Gastroesophageal sphincter (tissue), 3 donors: ENCODE measurements around the gene MACROD2.

Experiments used
- CTCF ChIP-seq, 4 experiments: fragments of 200-600 bp in 2 of 4; fragments of 450-650 bp in 2 of 4; sonication (generic) in 1 of 4; IDR thresholded peaks; one replicate each; pipeline ENCODE4 v1.5.1; 2017 to 2019; ENCODE audit warnings: antibody characterized with exemption in 4 of 4, mild to moderate bottlenecking in 2 of 4, moderate library complexity in 2 of 4
- POLR2A ChIP-seq, 2 donors: fragments of 450-650 bp; IDR thresholded peaks; one replicate each; pipeline ENCODE4 v1.6.1; 2017; ENCODE audit warnings: antibody characterized with exemption in 2 of 2, mild to moderate bottlenecking in 2 of 2, moderate library complexity in 1 of 2
- POLR2AphosphoS5 ChIP-seq: sonication (generic); formaldehyde crosslinking; IDR thresholded peaks from one replicate; pipeline ENCODE4 v1.6.1; 2017; ENCODE audit warnings: antibody characterized with exemption

- no peak for TF ChIP-seq POLR2AphosphoS5
- TF ChIP-seq CTCF (IDR thresholded peaks at IDR 0.05): no peak
- TF ChIP-seq POLR2A (IDR thresholded peaks at IDR 0.05): no peak
Measured at GRCh38 chr20:15673206-15673605, 1677.9 kb downstream of the MACROD2 start.
